Thymus (tissue), 11 donors: ENCODE data around the gene FAM107A. TPM values are rescaled to one million over a fixed set of nuclear protein-coding genes. Genes with fewer than 3 reads are reported as not detected.
A peak's percentile ranks its signal among the peaks of the same experiment; 100 is the strongest.

ENCODE experiments used
- DNase-seq, 9 donors: peaks; one replicate each; pipeline ENCODE4 v3.0.0-alpha.2; 2013; ENCODE audit warnings: low spot score in 9 of 9, low read depth in 6 of 9, missing footprints in 1 of 9
- H3K27ac ChIP-seq, 2 donors: one replicate each; pipeline ENCODE4 v1.5.1; 2013; ENCODE audit warnings: control low read depth in 1 of 2, low read depth in 1 of 2, low read length in 1 of 2, mild to moderate bottlenecking in 1 of 2, moderate library complexity in 1 of 2
- H3K27me3 ChIP-seq, 2 donors: one replicate each; pipeline ENCODE4 v1.5.1; 2013; ENCODE audit warnings: low read length in 1 of 2; ENCODE audit not compliant: control insufficient read depth in 2 of 2, insufficient read depth in 1 of 2
- H3K36me3 ChIP-seq, 2 donors: one replicate each; pipeline ENCODE4 v1.5.1; 2013; ENCODE audit warnings: low read length in 1 of 2, mild to moderate bottlenecking in 1 of 2, moderate library complexity in 1 of 2; ENCODE audit not compliant: control insufficient read depth in 2 of 2, insufficient read depth in 2 of 2
- H3K4me1 ChIP-seq, 2 donors: one replicate each; pipeline ENCODE4 v1.5.1; 2013; ENCODE audit warnings: low read length in 2 of 2; ENCODE audit not compliant: control insufficient read depth in 2 of 2, insufficient read depth in 2 of 2
- H3K4me3 ChIP-seq, 2 donors: one replicate each; pipeline ENCODE4 v1.5.1; 2013; ENCODE audit warnings: low read length in 2 of 2, control low read depth in 1 of 2, mild to moderate bottlenecking in 1 of 2
- H3K9me3 ChIP-seq, 2 donors: one replicate each; pipeline ENCODE4 v1.5.1; 2013; ENCODE audit warnings: low read length in 1 of 2, mild to moderate bottlenecking in 1 of 2; ENCODE audit not compliant: control insufficient read depth in 2 of 2, insufficient read depth in 1 of 2
- WGBS: extraction: QIAGEN DNeasy Blood & Tissue Kit; methylation state at CpG from one replicate; pipeline ENCODE4 v1.1.7; 2013; 5-methylcytosine and 5-hydroxymethylcytosine counted together
- polyA plus RNA-seq: library from polyadenylated mRNA; stranded (reverse); fragments of 200-250 nt; gene quantifications from one replicate; pipeline ENCODE4 v1.2.3, GENCODE V29; 2013
- total RNA-seq: library from RNA; stranded (reverse); fragments of 120-200 nt; gene quantifications from one replicate; pipeline ENCODE4 v1.2.4, GENCODE V29; 2013
- donor health status: healthy.

FAM107A gene
- total and polyA plus RNA-seq, 2 donors: 7.9 to 63.9 TPM

DNA sequence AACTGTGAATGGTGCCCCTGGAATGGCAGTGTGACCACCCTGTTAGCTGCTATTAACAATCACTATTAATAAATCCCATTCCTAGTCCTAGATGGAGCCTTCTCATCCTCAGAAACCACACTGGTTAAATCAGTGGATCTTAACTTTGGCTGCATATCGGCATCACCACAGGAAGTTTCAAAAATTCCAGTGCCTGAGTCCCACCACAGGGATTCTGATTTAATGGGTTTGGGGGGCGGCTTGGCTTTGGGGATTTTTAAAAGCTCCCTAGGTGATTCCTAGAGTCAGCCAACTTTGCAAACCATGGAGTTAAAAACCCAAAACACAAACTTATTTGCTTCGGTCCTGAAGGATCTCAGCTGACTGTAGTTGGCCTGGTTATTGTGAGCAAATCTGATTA lies 3.1 kb downstream of the FAM107A start:
- Histone ChIP-seq H3K27ac (no peak overlapping the region), H3K4me1 (peaks cover 0 to 3% of the 10 kb centered on the region in 2 donors), H3K36me3 (no peaks in the 10 kb centered on the region), H3K27me3 (peaks cover 0 to 22% of the 10 kb centered on the region in 2 donors), H3K4me3 (no peak overlapping the region), H3K9me3 (no peaks in the 10 kb centered on the region)
- no peak for DNase-seq
- WGBS: 94% methylated on average over 3 of the region's 3 CpGs

DNA sequence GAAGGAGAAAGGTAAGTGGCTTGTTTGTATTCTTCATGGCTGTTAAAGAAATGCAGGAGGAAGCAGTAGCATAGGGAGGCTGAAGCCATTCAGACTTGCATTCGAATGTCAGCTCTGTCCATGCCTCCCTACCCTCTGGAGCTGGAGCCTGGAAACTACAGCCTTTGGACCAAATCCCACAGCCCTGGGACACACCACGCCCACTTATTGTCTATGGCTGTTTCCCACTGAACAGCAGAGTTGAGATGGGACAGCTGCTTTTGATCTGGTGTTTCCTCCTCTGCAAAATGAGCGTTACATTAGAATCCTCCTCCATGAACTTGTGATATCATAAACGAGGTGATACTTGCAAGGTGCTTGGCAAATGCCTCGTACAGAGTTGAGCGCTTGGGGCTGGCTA lies 3.6 kb downstream of the FAM107A start:
- Histone ChIP-seq H3K9me3 (no peaks in the 10 kb centered on the region), H3K27me3 (peaks cover 0 to 22% of the 10 kb centered on the region in 2 donors), H3K36me3 (no peaks in the 10 kb centered on the region), H3K4me1 (peaks cover 0 to 3% of the 10 kb centered on the region in 2 donors), H3K4me3 (no peak overlapping the region), H3K27ac (no peak overlapping the region)
- DNase-seq: no peak
- WGBS: 92% methylated on average over 6 of the region's 6 CpGs

DNA sequence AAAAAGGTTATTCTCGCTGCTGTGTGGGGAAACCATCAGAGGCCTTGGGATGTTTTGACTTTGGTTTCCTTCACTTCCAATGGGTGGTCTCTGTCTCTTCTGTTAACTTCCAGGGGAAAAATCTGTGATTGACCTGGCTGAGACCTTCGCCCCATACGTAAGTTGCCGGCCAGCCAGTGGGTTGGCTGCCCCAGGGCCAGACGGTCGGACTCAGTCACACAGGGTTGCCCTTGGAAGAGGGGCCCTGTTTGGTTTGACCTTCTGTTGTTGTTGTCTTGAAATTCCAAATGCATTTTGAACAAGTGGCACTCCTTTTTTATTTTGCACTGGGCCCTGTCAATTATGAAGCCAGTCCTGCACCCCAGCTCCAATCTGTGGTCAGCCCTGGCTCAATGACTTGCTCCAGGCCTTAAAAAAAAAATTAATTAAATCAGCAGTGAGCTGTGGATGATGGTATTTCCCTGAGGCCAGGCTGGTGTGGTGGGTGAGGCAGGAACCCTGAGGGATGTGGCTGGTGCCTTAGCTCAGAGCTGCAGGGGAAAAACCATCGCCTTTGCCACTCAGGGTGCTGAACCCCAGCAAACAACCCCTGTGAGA lies 4.5 kb downstream of the FAM107A start:
- Histone ChIP-seq H3K36me3 (no peaks in the 10 kb centered on the region), H3K4me1 (peaks cover 0 to 1% of the 10 kb centered on the region in 2 donors), H3K27ac (no peak overlapping the region), H3K9me3 (no peaks in the 10 kb centered on the region), H3K4me3 (no peak overlapping the region), H3K27me3 (peaks cover 0 to 19% of the 10 kb centered on the region in 2 donors)
- 98% methylated on average over 7 of the region's 7 CpGs for WGBS
- DNase-seq: no peak

DNA sequence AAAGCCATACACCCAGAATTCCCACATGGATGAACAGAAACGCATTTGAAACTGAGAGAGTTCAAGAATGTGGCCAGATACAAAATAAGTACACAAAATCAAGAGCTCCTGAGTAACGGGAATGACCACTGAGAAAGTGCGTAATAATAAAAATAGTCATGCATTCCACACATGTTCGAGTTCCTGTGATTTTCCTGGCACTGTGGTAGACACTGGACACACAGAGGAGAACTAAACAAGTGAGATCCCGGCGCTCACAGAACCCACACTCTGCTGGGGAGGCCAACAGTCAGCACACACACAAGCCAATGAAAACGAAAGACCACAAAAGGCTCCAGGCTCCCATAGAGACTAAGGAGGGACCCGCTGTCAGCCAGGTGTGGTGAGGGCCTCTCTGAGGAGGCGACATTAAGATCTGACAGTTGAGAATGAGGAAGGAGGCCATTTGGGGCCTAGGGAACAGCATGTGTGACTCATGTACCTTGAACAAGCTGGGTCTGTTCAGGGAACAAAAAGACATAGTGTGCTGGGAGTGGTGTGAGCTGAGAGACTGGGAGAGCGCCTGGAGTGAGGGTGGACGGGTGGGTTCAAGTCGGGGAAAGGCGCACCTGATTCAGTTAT lies 5.1 kb downstream of the FAM107A start:
- no peak for DNase-seq
- Histone ChIP-seq H3K27me3 (peaks cover 0 to 17% of the 10 kb centered on the region in 2 donors), H3K4me3 (no peak overlapping the region), H3K4me1 (no peaks in the 10 kb centered on the region), H3K27ac (no peak overlapping the region), H3K36me3 (no peaks in the 10 kb centered on the region), H3K9me3 (no peaks in the 10 kb centered on the region)
- WGBS: 88% methylated on average over 13 of the region's 13 CpGs

DNA sequence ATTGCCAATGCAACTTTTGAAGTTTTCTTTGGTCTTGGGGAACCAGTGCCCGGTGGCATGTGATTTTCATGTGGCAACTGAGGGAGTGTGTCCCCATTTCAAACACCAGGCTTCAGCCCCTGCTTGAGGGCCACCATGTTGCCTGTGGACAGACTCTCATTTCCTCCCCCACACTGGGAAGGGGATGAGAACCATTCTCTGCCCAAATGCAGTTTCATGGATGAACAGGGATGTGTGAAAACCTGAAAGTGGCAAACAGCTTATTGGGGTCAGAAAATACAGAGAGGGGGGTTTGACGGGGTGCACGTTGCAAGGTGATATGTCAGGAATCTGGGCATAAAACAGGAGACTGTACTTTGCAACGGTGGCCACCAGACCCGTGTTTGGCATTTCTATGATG lies 6.3 kb downstream of the FAM107A start:
- no peak for DNase-seq
- Histone ChIP-seq H3K27ac (no peak overlapping the region), H3K36me3 (no peaks in the 10 kb centered on the region), H3K4me1 (peaks cover 3 to 11% of the 10 kb centered on the region in 2 donors), H3K9me3 (no peaks in the 10 kb centered on the region), H3K27me3 (peaks cover 0 to 6% of the 10 kb centered on the region in 2 donors), H3K4me3 (no peak overlapping the region)
- WGBS: 95% methylated on average over 5 of the region's 5 CpGs

DNA sequence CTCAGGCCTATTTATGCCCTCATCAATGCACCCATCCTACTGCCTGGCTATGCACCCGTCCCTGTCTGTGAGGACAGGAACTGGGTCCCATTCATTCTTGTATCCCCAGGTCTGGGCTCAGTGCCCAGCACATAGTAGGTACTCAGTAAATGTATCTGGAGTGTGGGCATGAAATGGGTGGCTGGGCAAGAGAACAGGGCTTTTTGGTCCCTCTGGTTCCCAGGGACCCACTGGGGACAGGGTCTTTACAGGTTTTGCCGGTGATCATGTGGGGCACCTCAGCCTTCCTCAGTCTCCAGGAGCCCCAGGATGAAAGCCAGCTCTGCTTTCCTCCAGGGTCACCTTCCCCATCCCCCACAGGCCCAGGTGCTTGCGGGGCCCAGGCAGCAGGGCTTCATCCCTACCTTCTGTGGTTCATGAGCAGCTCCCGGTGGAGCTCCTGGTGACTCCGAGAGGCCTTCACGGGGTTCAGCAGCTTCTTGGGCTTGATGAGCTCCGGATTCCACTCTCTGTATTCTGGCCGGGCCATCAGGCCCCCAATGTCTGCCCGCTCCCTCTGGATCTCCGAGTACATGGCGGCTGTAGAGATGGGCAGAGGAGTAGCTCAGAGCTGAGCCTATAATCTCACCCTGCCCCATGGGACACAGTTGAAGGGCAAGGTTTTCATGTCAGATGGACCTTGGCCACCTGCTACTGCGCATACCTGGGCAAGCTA lies 7.7 kb downstream of the FAM107A start:
- no peak overlapping the region for H3K27ac ChIP-seq
- peaks cover 8 to 16% of the 10 kb centered on the region in 2 donors for H3K4me1 ChIP-seq
- H3K27me3 ChIP-seq: no peaks in the 10 kb centered on the region
- no peak overlapping the region for H3K4me3 ChIP-seq
- H3K9me3 ChIP-seq: no peaks in the 10 kb centered on the region
- no peaks in the 10 kb centered on the region for H3K36me3 ChIP-seq
- WGBS: 97% methylated on average over 12 of the region's 12 CpGs
- no peak for DNase-seq

DNA sequence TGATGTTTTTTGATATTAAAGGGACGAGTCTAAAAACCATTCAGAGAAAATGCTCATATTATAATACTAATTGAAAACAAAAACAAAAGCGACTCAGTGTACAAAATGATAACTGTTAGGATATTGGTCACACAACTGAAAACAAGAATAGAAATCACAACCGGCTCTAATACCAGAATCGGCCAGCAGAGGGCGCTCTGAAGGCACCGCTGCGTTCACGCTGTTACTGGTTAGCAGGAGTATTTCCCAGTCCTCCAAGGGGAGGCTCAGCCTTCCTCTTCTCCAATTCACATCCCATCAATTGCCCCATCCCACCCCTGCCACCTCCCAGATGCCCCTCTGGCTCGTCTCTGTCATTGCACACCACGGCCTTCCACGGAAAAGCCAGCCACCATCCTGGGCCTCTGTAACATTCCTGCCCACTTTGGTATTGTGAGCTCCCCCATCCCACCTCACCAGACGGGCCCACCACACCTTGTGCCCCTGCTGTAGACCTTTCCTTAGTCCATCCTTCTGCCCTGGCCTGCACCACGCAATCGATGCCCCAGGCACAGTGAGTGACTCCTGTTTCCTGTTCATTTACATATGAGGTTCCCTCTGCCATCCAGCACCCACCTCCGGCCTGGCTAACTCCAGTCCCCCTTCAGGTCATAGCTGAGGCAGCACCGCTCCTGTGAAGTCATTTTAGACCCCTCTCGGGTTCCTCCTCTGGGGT lies 8.5 kb downstream of the FAM107A start:
- no peak overlapping the region for H3K4me3 ChIP-seq
- 33% methylated on average over 17 of the region's 17 CpGs for WGBS
- H3K27me3 ChIP-seq: no peaks in the 10 kb centered on the region
- H3K4me1 ChIP-seq: peaks cover 8 to 16% of the 10 kb centered on the region in 2 donors
- no peak overlapping the region for H3K27ac ChIP-seq
- H3K9me3 ChIP-seq: no peaks in the 10 kb centered on the region
- DNase-seq: peak in 8 of 9 donors; percentile 32 to 73 (median 51)
- no peaks in the 10 kb centered on the region for H3K36me3 ChIP-seq

DNA sequence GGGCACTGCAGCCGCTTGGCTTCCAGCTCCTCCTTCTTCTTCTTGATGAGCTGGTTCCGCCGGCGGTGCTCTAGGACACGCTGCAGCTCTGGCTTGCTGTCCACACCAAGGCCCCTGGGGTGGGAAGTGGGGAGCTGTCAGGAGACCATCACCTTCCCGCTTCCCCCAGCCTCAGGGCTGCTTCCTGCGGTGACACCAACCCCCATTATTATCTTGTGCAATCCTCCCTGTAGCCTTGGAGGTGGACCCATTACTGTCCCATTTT lies 10.0 kb downstream of the FAM107A start:
- WGBS: 93% methylated on average over 7 of the region's 7 CpGs
- H3K27me3 ChIP-seq: no peaks in the 10 kb centered on the region
- no peak overlapping the region for H3K27ac ChIP-seq
- no peaks in the 10 kb centered on the region for H3K9me3 ChIP-seq
- no peak for DNase-seq
- no peak overlapping the region for H3K4me3 ChIP-seq
- H3K4me1 ChIP-seq: peaks cover 8 to 16% of the 10 kb centered on the region in 2 donors
- H3K36me3 ChIP-seq: no peaks in the 10 kb centered on the region
